Vagina (tissue), 2 donors: ENCODE results near the gene ARHGAP8. TPM values are rescaled to one million over a fixed set of nuclear protein-coding genes. Genes with fewer than 3 reads are reported as not detected.

ENCODE experiments used
- DNase-seq, 2 donors: peaks; one replicate each; pipeline ENCODE4 v3.0.0-alpha.2; 2017; ENCODE audit errors: extremely low spot score in 2 of 2
- H3K27ac ChIP-seq: fragments of 200-600 bp; sonication (generic); one replicate; pipeline ENCODE4 v1.5.1; 2019
- H3K27me3 ChIP-seq: fragments of 200-600 bp; sonication (generic); one replicate; pipeline ENCODE4 v1.5.1; 2019
- H3K36me3 ChIP-seq, 2 donors: fragments of 200-600 bp; sonication (generic); one replicate each; pipeline ENCODE4 v1.5.1; 2017 to 2019
- H3K4me1 ChIP-seq: fragments of 200-600 bp; sonication (generic); one replicate; pipeline ENCODE4 v1.5.1; 2019
- H3K4me3 ChIP-seq, 2 donors: fragments of 200-600 bp; sonication (generic); 1 replicate in 1 of 2; 2 replicates in 1 of 2; pipeline ENCODE4 v1.5.1; 2016 to 2019
- H3K9me3 ChIP-seq: fragments of 200-600 bp; sonication (generic); one replicate; pipeline ENCODE4 v1.5.1; 2019
- POLR2A ChIP-seq, 2 donors: fragments of 450-650 bp; IDR thresholded peaks; one replicate each; pipeline ENCODE4 v1.6.1; 2017; ENCODE audit warnings: antibody characterized with exemption in 2 of 2, mild to moderate bottlenecking in 2 of 2, moderate library complexity in 2 of 2
- POLR2AphosphoS5 ChIP-seq, 2 donors: sonication (generic); formaldehyde crosslinking; IDR thresholded peaks; one replicate each; pipeline ENCODE4 v1.9.0; 2017; ENCODE audit warnings: antibody characterized with exemption in 2 of 2, mild to moderate bottlenecking in 2 of 2, low read depth in 1 of 2; ENCODE audit not compliant: insufficient read depth in 1 of 2
- intact Hi-C: fragments of 100-400 bp; cut with DNase I; formaldehyde crosslinking; loops from one replicate; pipeline ENCODE4 v1.15.1; 2023
- total RNA-seq: library from RNA; depleted of rRNA; stranded (reverse); fragments of >200 nt; gene quantifications from one replicate; pipeline ENCODE4 v1.2.3, GENCODE V29; 2016
- TF ChIP-seq, protein P1 (sequence below), 3 experiments: fragments of 450-650 bp in 2 of 3; fragments of 200-600 bp in 1 of 3; sonication (generic) in 1 of 3; IDR thresholded peaks; one replicate each; pipeline ENCODE4 v1.5.1; 2017 to 2019; ENCODE audit warnings: antibody characterized with exemption in 3 of 3, mild to moderate bottlenecking in 2 of 3, moderate library complexity in 2 of 3

The ARHGAP8 gene
- total RNA-seq, 1 donor from 2014 or later = 9.3 TPM

GRCh38 chr22:44804327-44804726 is 52.0 kb downstream of the ARHGAP8 start:
- no peak for DNase-seq
- intact Hi-C loops = no loop called here
- no peak overlapping the region for H3K4me3 ChIP-seq
- no peaks in the 10 kb centered on the region for H3K9me3 ChIP-seq
- H3K27ac ChIP-seq = no peak overlapping the region
- TF ChIP-seq POLR2AphosphoS5 (IDR thresholded peaks at IDR 0.05; ENCODE audit: insufficient read depth in 1 of 2, low read depth in 1 of 2) (no peak), POLR2A (IDR thresholded peaks at IDR 0.05) (no peak)
- TF ChIP-seq, protein P1, sequence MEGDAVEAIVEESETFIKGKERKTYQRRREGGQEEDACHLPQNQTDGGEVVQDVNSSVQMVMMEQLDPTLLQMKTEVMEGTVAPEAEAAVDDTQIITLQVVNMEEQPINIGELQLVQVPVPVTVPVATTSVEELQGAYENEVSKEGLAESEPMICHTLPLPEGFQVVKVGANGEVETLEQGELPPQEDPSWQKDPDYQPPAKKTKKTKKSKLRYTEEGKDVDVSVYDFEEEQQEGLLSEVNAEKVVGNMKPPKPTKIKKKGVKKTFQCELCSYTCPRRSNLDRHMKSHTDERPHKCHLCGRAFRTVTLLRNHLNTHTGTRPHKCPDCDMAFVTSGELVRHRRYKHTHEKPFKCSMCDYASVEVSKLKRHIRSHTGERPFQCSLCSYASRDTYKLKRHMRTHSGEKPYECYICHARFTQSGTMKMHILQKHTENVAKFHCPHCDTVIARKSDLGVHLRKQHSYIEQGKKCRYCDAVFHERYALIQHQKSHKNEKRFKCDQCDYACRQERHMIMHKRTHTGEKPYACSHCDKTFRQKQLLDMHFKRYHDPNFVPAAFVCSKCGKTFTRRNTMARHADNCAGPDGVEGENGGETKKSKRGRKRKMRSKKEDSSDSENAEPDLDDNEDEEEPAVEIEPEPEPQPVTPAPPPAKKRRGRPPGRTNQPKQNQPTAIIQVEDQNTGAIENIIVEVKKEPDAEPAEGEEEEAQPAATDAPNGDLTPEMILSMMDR (IDR thresholded peaks at IDR 0.05) = no peak
- H3K4me1 ChIP-seq = no peaks in the 10 kb centered on the region
- no peaks in the 10 kb centered on the region for H3K27me3 ChIP-seq
- H3K36me3 ChIP-seq = no peaks in the 10 kb centered on the region

DNA sequence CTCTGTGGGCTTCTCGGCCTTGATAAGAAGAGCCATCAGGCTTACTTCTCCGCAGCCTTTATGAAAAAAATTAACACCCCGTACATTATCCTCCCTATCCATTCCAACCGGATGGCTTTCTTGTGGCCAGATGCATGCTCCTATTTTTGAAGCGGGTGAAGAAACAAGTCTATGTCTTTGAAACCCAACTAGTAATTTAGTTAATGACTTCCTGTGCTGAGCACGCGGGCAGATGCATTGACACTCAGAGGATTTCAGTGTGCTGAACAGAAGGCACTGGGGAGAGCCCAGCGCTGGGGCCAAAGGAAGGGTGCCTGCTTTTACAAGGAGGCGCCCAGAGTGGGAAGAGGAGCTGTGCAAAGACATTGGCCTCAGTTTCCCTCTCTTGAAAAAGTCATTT is 53.3 kb downstream of the ARHGAP8 start:
- Histone ChIP-seq H3K36me3 (no peaks in the 10 kb centered on the region), H3K27ac (no peak overlapping the region), H3K9me3 (no peaks in the 10 kb centered on the region), H3K4me3 (no peak overlapping the region), H3K27me3 (no peaks in the 10 kb centered on the region), H3K4me1 (no peaks in the 10 kb centered on the region)
- intact Hi-C loops = no loop called here
- TF ChIP-seq, protein P1 (IDR thresholded peaks at IDR 0.05) = no peak
- TF ChIP-seq POLR2A (IDR thresholded peaks at IDR 0.05) = no peak
- TF ChIP-seq POLR2AphosphoS5 (IDR thresholded peaks at IDR 0.05; ENCODE audit: insufficient read depth in 1 of 2, low read depth in 1 of 2) = no peak
- DNase-seq = no peak

- Histone ChIP-seq H3K27ac (no peak overlapping the region), H3K4me3 (no peak overlapping the region)
Observed at GRCh38 chr22:44807232-44807631, 54.9 kb downstream of the ARHGAP8 start.

GRCh38 chr22:44807915-44808690 is 55.7 kb downstream of the ARHGAP8 start:
- Histone ChIP-seq H3K27ac (no peak overlapping the region), H3K36me3 (no peaks in the 10 kb centered on the region), H3K4me3 (no peak overlapping the region), H3K27me3 (no peaks in the 10 kb centered on the region), H3K4me1 (no peaks in the 10 kb centered on the region), H3K9me3 (no peaks in the 10 kb centered on the region)
- DNase-seq = no peak
- intact Hi-C loops = no loop called here
- TF ChIP-seq, protein P1 (IDR thresholded peaks at IDR 0.05) = no peak
- TF ChIP-seq POLR2AphosphoS5 (IDR thresholded peaks at IDR 0.05; ENCODE audit: insufficient read depth in 1 of 2, low read depth in 1 of 2) (no peak), POLR2A (IDR thresholded peaks at IDR 0.05) (no peak)

More at GRCh38 chr22:44807232-44807631, 54.9 kb downstream of the ARHGAP8 start:
- no peak for DNase-seq
- no peaks in the 10 kb centered on the region for H3K36me3 ChIP-seq
- intact Hi-C loops = no loop called here
- no peaks in the 10 kb centered on the region for H3K27me3 ChIP-seq
- TF ChIP-seq POLR2AphosphoS5 (IDR thresholded peaks at IDR 0.05; ENCODE audit: insufficient read depth in 1 of 2, low read depth in 1 of 2) = no peak
- TF ChIP-seq POLR2A (IDR thresholded peaks at IDR 0.05) = no peak
- TF ChIP-seq, protein P1 (IDR thresholded peaks at IDR 0.05) = no peak
- H3K9me3 ChIP-seq = no peaks in the 10 kb centered on the region
- no peaks in the 10 kb centered on the region for H3K4me1 ChIP-seq

GRCh38 chr22:44809456-44809855 is 57.1 kb downstream of the ARHGAP8 start:
- no peaks in the 10 kb centered on the region for H3K36me3 ChIP-seq
- TF ChIP-seq POLR2AphosphoS5 (IDR thresholded peaks at IDR 0.05; ENCODE audit: insufficient read depth in 1 of 2, low read depth in 1 of 2) (no peak), POLR2A (IDR thresholded peaks at IDR 0.05) (no peak)
- TF ChIP-seq, protein P1 (IDR thresholded peaks at IDR 0.05) = no peak
- intact Hi-C loops = no loop called here
- DNase-seq = no peak
- H3K4me1 ChIP-seq = no peaks in the 10 kb centered on the region
- H3K27ac ChIP-seq = no peak overlapping the region
- no peak overlapping the region for H3K4me3 ChIP-seq
- H3K27me3 ChIP-seq = no peaks in the 10 kb centered on the region
- H3K9me3 ChIP-seq = no peaks in the 10 kb centered on the region
